Umbilical cord (tissue), 2 donors: Measurements from ENCODE around the gene ANKLE2. TPM values are rescaled to one million over a fixed set of nuclear protein-coding genes. Genes with fewer than 3 reads are reported as not detected.
"Not testable (repeated sequence)": the region's sequence is repeated elsewhere in the genome, so short reads cannot be mapped to it uniquely, and the experiment has no call there.

Experiments
- DNase-seq: peaks from one replicate; pipeline ENCODE4 v3.0.0-alpha.2; 2015; ENCODE audit warnings: low spot score
- total RNA-seq: library from RNA; depleted of rRNA; stranded (reverse); fragments of >200 nt; gene quantifications from one replicate; pipeline ENCODE4 v1.2.3, GENCODE V29; 2014; ENCODE audit warnings: low replicate concordance; ENCODE audit not compliant: insufficient read depth

Gene ANKLE2
- total RNA-seq, 1 donor from 2014 or later, result 38.0 TPM

DNA sequence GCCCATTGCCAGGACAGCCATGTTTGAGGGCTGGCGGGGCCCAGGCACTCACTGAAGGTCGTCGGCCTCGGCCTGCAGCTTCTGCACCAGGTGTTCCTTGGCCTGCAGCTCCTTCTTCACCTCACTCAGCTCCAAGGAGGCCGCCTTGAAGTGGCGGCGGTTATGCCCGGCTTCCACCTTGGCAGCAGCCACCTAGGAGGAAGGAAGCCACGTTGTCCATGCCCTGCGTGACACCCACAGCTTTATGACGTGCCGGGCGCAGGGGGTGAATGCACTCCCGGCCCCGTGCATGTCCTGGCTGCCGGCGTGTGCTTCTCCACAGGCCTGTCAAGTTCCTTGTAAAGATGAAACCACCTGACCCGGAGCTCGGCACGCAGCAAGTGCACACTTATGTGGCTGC lies 16.0 kb upstream of the ANKLE2 start:
- no peak for DNase-seq

DNA sequence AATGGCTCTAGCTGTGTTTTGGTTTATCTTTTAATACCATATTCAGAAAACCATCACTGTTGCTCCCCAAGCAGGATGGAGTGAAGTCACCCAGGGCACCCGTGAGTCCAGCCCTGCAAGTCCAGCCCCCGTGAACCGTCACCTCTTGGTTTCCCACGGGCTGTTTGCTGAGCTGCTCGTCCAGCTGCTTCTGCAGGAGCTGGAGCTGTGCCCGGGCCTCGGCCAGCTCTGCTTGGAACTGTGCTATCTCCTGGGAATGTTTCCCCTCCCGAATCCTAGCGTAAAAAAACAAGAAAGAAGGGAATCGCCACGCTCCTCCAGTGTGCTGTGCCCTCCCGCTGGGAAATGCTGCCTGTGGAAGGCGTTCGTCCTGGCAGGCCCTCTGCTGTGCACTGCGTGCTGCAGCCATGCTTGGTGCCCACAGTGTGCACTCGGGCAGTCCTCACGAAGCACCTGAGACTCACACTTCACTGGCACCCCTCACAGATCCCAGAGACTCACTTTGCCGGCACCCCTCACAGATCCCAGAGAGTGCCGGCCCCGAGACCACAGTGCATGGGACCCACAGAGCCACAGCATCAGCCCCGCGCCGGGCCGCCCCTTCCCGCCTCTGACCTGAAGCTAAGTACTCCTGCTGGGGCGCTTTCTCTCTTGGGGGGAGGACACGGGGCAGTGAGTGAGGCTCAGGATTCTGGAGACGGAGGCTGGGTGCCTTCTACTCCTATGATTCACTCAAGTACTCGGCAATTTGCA lies 15.4 kb upstream of the ANKLE2 start:
- DNase-seq, result no peak

- not testable (repeated sequence) for DNase-seq
These were observed 14.6 kb upstream of the ANKLE2 start for GRCh38 chr12:132776230-132776625.

DNA sequence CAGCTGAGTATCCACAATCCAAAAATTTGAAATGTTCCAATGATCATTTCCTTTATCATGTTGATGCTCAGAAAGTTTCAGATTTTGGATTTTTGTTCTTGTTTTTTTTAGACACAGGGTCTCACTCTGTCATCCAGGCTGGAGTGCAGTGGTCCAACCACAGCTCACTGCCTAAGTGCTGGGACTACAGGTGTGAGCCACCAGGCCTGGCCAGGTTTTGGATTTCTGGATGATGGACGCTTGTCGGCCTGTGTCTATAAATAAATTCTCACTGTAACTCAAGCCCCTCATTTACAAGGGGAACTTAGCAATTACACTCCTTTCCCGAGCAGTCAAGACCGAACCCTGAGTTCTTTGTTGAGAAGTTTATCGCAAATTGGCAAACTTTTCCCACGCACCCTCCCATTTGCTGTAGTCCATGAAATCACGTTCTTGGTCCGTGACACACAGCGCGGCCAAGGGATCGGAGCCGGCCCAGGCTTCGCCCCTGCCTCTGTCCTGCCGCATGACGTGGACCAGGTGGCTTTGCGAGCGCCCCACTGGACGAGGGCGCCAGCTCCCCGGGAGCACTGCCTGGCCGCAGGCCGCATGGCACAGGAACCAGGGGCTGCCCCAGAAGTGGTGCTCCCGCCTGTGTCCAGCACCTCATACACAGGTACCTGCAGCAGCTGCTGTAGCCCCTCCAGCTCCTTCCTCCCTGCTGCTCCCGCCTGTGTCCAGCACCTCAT lies 14.0 kb upstream of the ANKLE2 start:
- DNase-seq, result no peak

- no peak for DNase-seq
These were observed 13.1 kb upstream of the ANKLE2 start for GRCh38 chr12:132774646-132775275.

DNA sequence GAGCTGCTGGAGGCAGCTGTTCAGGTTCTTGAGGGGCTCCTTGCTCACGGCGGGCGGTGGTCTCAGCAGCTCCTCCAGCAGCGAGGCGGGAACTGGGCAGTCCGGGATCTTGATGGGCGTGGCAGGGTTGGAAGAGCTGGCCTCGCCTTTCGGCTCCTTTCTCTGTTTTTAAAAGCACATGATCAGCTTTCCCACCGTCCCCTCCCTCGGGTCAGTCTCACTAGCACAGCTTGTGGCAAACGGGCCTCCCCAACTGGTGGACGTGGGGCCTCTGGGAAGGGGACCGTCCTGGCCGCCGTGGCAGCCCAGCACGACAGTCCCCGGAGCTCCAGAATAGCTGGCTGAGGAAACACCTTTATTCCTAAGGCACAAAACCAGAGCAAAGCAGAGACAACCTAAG lies 12.5 kb upstream of the ANKLE2 start:
- no peak for DNase-seq

- no peak for DNase-seq
These were observed 11.7 kb upstream of the ANKLE2 start for GRCh38 chr12:132773077-132773955.

- no peak for DNase-seq
These were observed 11.0 kb upstream of the ANKLE2 start for GRCh38 chr12:132772606-132773005.

DNA sequence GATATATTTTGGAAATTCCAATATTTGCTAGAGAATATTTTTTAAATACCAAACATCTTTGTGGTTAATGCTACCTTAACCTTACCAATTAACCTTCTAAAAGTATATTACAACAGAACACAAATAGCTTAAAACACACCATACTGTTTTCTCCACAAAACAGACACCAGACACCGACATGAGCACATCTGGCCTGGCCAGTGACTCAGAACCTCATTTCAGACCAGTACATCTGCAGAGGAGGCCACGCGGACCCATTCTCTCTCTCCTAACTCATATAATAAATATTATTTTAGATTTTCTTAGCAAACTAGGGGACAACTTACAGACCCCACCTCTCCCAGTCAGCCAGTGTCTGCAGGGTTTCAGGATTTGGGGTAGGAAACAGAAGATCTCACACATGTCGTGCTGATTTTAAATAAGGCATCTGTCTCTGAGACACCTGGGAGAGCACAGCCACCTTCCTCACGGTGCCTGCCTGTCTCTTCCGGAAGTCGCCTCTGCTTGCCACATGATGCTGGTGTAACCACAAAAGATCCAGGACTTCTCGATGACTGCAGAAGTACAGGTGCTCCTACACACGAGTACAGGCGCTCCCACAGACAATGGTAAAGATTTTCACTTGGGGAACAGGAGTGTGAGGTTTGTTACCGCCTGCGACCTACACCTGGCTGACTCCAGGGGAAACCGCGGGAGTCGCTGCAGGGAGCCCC lies 9.7 kb upstream of the ANKLE2 start:
- DNase-seq, result no peak

DNA sequence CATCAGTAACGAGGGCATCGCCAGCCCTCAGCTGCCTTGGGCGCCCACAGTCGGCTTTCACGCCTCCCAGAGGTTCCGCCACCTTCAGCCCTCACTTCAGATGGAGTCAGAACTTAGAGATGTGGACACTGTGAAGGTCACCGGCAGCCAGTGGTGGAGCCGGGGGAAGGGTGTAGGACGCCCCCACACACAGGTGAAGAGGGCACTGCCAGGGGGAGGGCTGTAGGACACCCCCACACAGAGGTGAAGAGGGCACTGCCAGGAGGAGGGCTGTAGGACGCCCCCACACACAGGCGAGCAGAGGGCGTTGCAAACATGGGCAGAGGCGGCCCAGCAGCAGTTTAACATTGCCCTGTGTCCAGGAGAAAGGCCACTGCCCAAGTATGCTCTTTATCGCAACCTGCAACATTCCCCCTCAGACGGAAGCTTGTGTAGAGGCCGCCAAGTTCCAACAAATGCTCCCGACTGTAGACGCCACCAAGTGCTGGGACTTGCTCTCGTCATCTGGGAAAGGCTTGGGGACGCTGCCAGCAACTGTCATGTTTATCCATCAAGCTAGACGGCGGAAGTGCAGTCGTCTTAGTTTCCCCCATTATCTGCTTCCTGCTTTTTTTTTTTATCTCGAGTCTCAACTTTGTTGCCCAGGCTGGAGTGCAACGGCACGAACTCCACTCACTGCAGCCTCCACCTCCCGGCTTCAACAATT lies 4.9 kb upstream of the ANKLE2 start:
- peak; percentile 42 for DNase-seq

GRCh38 chr12:132765361-132765760 lies 3.7 kb upstream of the ANKLE2 start:
- DNase-seq, result no peak

- no peak for DNase-seq
These were observed 2.6 kb upstream of the ANKLE2 start for GRCh38 chr12:132764231-132764630.

- DNase-seq, result peak; percentile 94
These were observed 420 bp upstream of the ANKLE2 start for GRCh38 chr12:132761921-132762583.

DNA sequence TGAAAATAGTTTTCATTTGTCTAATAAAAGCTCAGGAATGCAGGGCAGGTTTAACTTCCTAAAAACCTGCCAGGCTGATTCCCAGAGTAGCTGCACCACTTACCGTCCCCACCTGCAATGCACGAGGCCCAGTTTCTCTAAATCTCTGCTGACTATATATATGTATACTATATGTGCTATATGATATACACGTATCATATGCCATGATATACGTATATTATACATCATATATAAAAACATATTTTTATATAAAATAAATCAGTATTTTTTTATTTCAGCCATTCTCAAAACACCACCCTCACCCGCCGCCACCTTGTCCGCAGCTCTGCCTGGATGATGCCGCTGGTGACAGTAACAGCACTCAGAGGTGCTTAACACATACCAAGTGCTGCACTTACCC lies 2.3 kb downstream of the ANKLE2 start:
- no peak for DNase-seq

GRCh38 chr12:132758825-132759224 lies 2.8 kb downstream of the ANKLE2 start:
- not testable (repeated sequence) for DNase-seq

DNA sequence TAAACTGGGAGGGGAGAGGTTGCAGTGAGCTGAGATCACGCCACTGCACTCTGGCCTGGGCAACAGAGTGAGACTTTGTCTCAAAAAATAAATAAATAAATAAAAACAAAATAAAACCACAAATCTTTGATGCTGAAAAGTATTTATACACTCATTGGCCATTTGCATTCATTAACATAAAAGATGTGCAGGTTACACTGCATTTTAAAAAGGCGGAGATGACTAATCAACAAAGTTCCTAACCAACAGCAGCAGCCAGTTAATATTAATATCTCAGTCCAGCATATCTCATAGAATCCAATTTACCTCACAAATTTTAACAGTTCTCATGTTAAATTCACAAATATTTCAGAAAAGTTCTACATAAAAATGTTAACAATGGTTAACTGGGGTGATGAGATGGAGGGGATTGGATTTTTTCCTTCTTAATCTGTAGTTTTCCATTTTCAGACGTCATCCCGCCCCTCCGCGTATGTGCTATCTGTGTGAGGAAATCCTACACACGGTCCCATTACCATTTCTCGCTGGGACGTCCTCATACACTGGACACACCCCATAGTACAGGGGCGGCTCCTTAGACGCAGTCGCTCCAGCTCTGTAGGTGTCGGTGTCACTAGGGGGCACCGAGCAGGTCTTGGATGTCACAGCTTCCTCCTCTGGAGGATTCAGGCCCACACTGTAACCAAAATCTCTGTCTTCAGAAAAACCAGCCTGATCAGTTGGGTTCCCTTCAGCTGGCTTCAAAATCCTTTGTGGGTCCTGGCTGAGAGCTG lies 7.3 kb downstream of the ANKLE2 start:
- DNase-seq, result no peak

DNA sequence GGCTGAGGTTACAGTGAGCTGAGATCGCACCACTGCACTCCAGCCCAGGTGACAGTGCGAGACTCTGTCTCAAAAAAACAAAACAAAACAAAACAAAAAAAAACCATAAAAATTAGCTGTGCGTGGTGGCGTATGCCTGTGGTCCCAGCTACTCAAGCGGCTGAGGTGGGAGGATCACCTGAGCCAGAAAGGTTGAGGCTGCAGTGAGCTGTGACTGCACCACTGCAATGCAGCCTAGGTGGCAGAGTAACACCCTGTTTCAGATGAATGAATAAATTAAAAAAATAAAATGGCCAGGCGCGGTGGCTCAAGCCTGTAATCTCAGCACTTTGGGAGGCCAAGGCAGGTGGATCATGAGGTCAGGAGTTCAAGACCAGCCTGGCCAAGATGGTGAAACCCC lies 8.0 kb downstream of the ANKLE2 start:
- not testable (repeated sequence) for DNase-seq

DNA sequence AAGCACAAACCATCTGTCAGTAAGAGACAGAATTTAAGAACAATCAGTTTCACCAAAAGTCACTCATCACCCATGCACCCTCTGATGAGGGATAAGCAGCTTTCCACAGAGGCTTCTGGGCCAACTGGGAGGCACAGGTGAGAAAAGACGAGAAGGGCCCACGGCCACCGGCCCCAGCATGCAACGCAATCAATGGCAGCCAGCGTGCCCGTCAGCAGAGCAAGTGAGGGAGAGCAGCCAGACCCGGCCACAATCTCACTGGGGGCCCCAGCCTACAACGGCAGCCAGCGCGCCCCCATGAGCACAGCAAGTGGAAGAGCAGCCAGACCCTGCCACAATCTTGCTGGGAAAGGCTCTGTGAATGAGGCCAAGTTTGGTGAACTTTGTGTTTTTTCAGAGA lies 13.3 kb downstream of the ANKLE2 start:
- no peak for DNase-seq

DNA sequence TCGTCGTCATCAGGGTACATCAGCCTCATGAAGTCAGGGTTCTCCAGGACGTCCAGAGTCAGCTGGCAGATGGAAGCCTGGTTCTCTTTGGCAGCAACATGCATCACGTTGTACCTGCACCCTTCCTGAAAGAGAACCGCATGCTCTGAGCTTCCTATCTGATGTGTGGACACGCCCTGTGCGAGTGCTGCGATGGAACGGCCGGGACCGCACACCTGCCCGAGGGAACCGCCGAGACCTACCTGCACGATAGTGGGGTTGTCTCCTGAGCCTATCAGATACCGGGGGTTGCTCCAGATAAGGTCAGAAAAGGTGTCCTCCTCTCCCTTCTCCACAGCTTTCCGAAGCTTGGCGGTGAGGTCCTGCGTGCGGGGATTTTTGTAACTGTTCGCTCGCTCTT lies 13.7 kb downstream of the ANKLE2 start:
- DNase-seq, result no peak
